ENCODE results near the gene SCN1A.

GRCh38 chr2:166128156-166128505 lies 311 bp upstream of the SCN1A start:
- no peak for TF ChIP-seq TCF12 (IDR thresholded peaks at IDR 0.05; ENCODE audit: low read depth)
- no peak for TF ChIP-seq EP300 (IDR thresholded peaks at IDR 0.05; ENCODE audit: borderline replicate concordance)
- TF ChIP-seq CREB1 (IDR thresholded peaks at IDR 0.05; ENCODE audit: low read depth) = no peak
- TF ChIP-seq TEAD4 (IDR thresholded peaks at IDR 0.05) = no peak
- no peak for TF ChIP-seq ZBTB7A (IDR thresholded peaks at IDR 0.05; ENCODE audit: low read depth)
- TF ChIP-seq REST (IDR thresholded peaks at IDR 0.05; ENCODE audit: low read depth) = no peak
- TF ChIP-seq RAD21 (IDR thresholded peaks at IDR 0.05; ENCODE audit: low read depth) = no peak
- no peak for TF ChIP-seq EGR1 (IDR thresholded peaks at IDR 0.05)
- no peak for TF ChIP-seq CEBPB (IDR thresholded peaks at IDR 0.05)
- no peak for TF ChIP-seq MAX (IDR thresholded peaks at IDR 0.05)
